A673 (cell line): ENCODE measurements around the gene DHX38. TPM values are rescaled to one million over a fixed set of nuclear protein-coding genes. Genes with fewer than 3 reads are reported as not detected.

Experiments used
- BruUV-seq: library from RNA; stranded (reverse); fragments of 400-500 nt; replicated peaks from 2 replicates; lab custom pipeline; 2021; lab: Mats Ljungman, UMichigan
- CTCF ChIA-PET: fragments of 300-600 bp; sonication (Branson Sonifier 250); formaldehyde crosslinking; loops from one replicate; lab custom pipeline; 2022; ENCODE audit warnings: antibody characterized with exemption; lab: Charles Lee
- POLR2A ChIA-PET: fragments of 300-600 bp; sonication (Branson Sonifier 250); formaldehyde crosslinking; loops from one replicate; lab custom pipeline; 2022; ENCODE audit warnings: antibody characterized with exemption; ENCODE audit not compliant: low non-redundant PET; lab: Charles Lee
- DNase-seq: peaks from one replicate; pipeline ENCODE4 v3.0.0-alpha.2; 2015; ENCODE audit warnings: low spot score
- H3K27ac ChIP-seq: fragments of 200-600 bp; sonication (generic); 2 replicates; pipeline ENCODE4 v1.5.1; 2016; ENCODE audit warnings: mixed run types, low read depth, mild to moderate bottlenecking, mixed read lengths, antibody characterized with exemption, low read length; ENCODE audit not compliant: poor library complexity, severe bottlenecking
- H3K27me3 ChIP-seq: fragments of 200-600 bp; sonication (generic); replicated peaks from 2 replicates; pipeline ENCODE4 v1.6.1; 2017; ENCODE audit warnings: mixed run types, low read depth, mild to moderate bottlenecking, mixed read lengths, antibody characterized with exemption, low read length; ENCODE audit not compliant: insufficient read depth, poor library complexity
- H3K36me3 ChIP-seq: fragments of 200-600 bp; sonication (generic); 2 replicates; pipeline ENCODE4 v1.6.1; 2016; ENCODE audit warnings: mixed run types, mild to moderate bottlenecking, mixed read lengths, antibody characterized with exemption, low read length; ENCODE audit not compliant: insufficient read depth, poor library complexity, severe bottlenecking
- H3K4me1 ChIP-seq: fragments of 200-600 bp; sonication (generic); 2 replicates; pipeline ENCODE4 v1.6.1; 2017; ENCODE audit warnings: mixed run types, mild to moderate bottlenecking, mixed read lengths, antibody characterized with exemption, low read length; ENCODE audit not compliant: insufficient read depth, poor library complexity, severe bottlenecking
- H3K4me3 ChIP-seq: fragments of 200-600 bp; sonication (generic); 2 replicates; pipeline ENCODE4 v1.5.1; 2016; ENCODE audit warnings: low read depth, mixed run types, mild to moderate bottlenecking, mixed read lengths, low read length; ENCODE audit not compliant: poor library complexity, severe bottlenecking
- H3K9me3 ChIP-seq: fragments of 200-600 bp; sonication (generic); 2 replicates; pipeline ENCODE4 v1.6.1; 2016; ENCODE audit warnings: mixed run types, low read depth, mild to moderate bottlenecking, mixed read lengths, antibody characterized with exemption, low read length; ENCODE audit not compliant: poor library complexity, severe bottlenecking
- CTCF ChIP-seq: fragments of 300-800, 200-600 bp; sonication (generic); conservative IDR thresholded peaks from 2 replicates; pipeline ENCODE4 v1.5.1; 2017; ENCODE audit warnings: low read depth, mild to moderate bottlenecking, antibody characterized with exemption, low read length, moderate library complexity, mixed read lengths
- EZH2 ChIP-seq: fragments of 200-600 bp; sonication (generic); IDR thresholded peaks from 2 replicates; pipeline ENCODE4 v1.6.1; 2017; ENCODE audit warnings: borderline replicate concordance, low read depth, mild to moderate bottlenecking, mixed read lengths, antibody characterized with exemption, low read length; ENCODE audit not compliant: poor library complexity, severe bottlenecking
- intact Hi-C: fragments of 100-400 bp; cut with micrococcal nuclease; formaldehyde crosslinking; loops from one replicate; pipeline ENCODE4 v1.10.0; 2022; ENCODE audit not compliant: unreplicated experiment
- total RNA-seq: library from RNA; stranded (reverse); gene quantifications from 2 replicates; pipeline ENCODE4 v1.2.3, GENCODE V29; 2021

The DHX38 gene
- total RNA-seq, 1 experiment from 2014 or later: 91.0 TPM

GRCh38 chr16:72112906-72113615 lies 19.4 kb downstream of the DHX38 start:
- CTCF ChIA-PET: no interaction called here
- intact Hi-C loops: no loop called here
- H3K4me3 ChIP-seq: no peak overlapping the region
- no TSS peak for BruUV-seq
- H3K4me1 ChIP-seq: peaks cover 6% of the 10 kb centered on the region
- H3K27me3 ChIP-seq: no peaks in the 10 kb centered on the region
- no peak overlapping the region for H3K27ac ChIP-seq
- no peak for DNase-seq
- H3K36me3 ChIP-seq: peaks cover 34% of the 10 kb centered on the region
- H3K9me3 ChIP-seq: no peaks in the 10 kb centered on the region
- TF ChIP-seq CTCF (no peak), EZH2 (no peak)
- POLR2A ChIA-PET: no interaction called here

- no peak for TF ChIP-seq CTCF
- no peak for TF ChIP-seq EZH2
- ChIA-PET POLR2A (no interaction called here), CTCF (interaction anchor here (0.7 kb wide), 1 partner anchor 11 kb away, joined by 3 read pairs; no protein-coding TSS in a partner anchor)
- BruUV-seq: no TSS peak
- DNase-seq: no peak
- Histone ChIP-seq H3K36me3 (peaks cover 29% of the 10 kb centered on the region), H3K27me3 (no peaks in the 10 kb centered on the region), H3K9me3 (no peaks in the 10 kb centered on the region), H3K27ac (no peak overlapping the region), H3K4me3 (no peak overlapping the region), H3K4me1 (peaks cover 6% of the 10 kb centered on the region)
- intact Hi-C loops: no loop called here
Observed at GRCh38 chr16:72113616-72113945, 19.9 kb downstream of the DHX38 start.

- Histone ChIP-seq H3K9me3 (no peaks in the 10 kb centered on the region), H3K4me3 (no peak overlapping the region), H3K27me3 (no peaks in the 10 kb centered on the region), H3K27ac (no peak overlapping the region), H3K4me1 (peaks cover under 1% of the 10 kb centered on the region), H3K36me3 (no peaks in the 10 kb centered on the region)
- DNase-seq: no peak
- ChIA-PET CTCF (no interaction called here), POLR2A (no interaction called here)
- no TSS peak for BruUV-seq
- TF ChIP-seq CTCF: no peak
- TF ChIP-seq EZH2: no peak
- intact Hi-C loops: no loop called here
Observed at GRCh38 chr16:72120026-72120425, 26.4 kb downstream of the DHX38 start.
